GM12873 (cell line): ENCODE measurements around the gene GP1BB.
A peak's percentile ranks its signal among the peaks of the same experiment; 100 is the strongest.

Source experiments
- TF ChIP-seq, protein P1 (sequence below): IDR thresholded peaks from 2 replicates; pipeline ENCODE4 v1.5.1; 2012; ENCODE audit warnings: low read depth, mild to moderate bottlenecking, moderate library complexity, low read length, control low read depth; ENCODE audit not compliant: insufficient read depth; ENCODE audit errors: missing control alignments

The GP1BB gene

DNA sequence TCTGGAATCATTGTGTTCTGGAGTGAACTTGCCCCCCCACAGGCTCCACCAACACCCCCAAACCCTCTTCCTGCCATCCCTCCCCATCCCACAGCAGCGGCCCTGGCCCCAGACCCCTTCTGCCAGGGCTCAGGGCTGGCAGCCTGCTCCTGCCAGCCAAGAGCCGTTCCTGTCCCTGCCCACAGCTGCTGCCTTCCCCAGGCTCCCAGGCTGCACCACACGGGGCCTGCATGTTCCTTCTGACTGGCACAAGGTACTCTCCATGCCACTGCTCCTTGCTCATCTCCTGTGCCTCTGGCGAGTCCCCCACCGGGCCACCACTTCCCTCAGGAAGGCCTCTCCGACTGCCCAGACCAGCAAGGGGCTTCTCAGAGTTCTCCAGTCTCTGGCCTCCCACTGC is 4.9 kb downstream of the GP1BB start:
- TF ChIP-seq, protein P1, sequence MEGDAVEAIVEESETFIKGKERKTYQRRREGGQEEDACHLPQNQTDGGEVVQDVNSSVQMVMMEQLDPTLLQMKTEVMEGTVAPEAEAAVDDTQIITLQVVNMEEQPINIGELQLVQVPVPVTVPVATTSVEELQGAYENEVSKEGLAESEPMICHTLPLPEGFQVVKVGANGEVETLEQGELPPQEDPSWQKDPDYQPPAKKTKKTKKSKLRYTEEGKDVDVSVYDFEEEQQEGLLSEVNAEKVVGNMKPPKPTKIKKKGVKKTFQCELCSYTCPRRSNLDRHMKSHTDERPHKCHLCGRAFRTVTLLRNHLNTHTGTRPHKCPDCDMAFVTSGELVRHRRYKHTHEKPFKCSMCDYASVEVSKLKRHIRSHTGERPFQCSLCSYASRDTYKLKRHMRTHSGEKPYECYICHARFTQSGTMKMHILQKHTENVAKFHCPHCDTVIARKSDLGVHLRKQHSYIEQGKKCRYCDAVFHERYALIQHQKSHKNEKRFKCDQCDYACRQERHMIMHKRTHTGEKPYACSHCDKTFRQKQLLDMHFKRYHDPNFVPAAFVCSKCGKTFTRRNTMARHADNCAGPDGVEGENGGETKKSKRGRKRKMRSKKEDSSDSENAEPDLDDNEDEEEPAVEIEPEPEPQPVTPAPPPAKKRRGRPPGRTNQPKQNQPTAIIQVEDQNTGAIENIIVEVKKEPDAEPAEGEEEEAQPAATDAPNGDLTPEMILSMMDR = no peak

DNA sequence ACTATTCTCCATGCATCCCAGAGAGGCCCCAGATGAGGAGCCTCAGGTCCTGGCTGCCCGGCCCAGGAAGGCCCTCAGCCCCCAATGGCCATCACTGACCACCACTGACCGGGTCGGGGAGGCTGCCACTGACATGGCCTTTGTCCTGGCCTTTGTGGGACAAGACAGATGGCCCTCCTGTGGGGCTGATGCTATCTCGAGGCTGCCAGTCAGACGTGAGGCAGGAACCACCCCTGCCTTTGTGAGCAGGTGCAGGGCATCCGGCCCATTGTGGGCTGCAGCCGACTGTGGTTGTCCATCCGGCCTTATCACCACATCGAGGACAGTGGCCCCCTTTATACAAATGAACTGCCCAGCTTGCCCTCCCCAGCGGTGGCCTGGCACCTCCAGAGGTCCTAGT is 5.5 kb downstream of the GP1BB start:
- TF ChIP-seq, protein P1 = no peak

DNA sequence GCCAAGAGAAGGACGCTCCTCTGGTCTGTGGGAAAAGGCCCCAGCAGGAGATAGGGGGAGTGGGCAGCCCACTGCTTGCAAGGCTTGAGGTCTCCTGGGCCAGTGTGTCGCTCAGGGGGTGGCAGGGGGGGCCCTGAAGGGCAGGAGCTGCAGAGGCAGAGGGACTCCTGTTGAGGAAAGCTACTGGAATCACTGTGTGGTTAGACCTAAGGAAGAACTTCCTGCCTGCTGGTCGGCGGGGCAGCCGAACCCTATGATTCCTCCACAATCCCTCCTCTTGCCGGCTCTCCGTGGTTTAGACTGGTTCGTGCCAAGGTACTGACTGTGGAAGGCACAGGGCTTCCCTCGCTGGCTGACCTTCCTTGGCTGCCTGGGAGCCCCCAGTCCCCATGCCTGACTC is 6.2 kb downstream of the GP1BB start:
- TF ChIP-seq, protein P1 = no peak

DNA sequence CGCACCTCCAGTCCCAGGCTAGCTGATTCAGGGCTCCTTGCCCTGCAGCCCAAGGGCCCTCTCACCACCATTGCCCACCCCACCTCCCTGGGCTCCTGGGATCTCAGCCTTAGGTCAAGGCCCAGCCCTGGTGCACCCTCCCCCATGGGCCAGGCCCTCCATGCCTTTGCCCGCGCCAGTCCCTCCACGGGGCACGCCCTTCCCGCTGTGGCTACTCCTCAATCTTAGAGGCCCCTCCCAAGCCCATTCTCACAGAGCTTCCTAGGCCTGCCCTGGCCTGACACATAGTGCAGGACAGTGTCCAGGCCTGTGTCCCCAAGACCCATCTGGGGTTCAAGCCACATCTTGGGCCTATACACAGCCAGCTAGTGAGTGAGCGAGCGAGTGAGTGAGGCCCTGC is 6.9 kb downstream of the GP1BB start:
- TF ChIP-seq, protein P1 = no peak

DNA sequence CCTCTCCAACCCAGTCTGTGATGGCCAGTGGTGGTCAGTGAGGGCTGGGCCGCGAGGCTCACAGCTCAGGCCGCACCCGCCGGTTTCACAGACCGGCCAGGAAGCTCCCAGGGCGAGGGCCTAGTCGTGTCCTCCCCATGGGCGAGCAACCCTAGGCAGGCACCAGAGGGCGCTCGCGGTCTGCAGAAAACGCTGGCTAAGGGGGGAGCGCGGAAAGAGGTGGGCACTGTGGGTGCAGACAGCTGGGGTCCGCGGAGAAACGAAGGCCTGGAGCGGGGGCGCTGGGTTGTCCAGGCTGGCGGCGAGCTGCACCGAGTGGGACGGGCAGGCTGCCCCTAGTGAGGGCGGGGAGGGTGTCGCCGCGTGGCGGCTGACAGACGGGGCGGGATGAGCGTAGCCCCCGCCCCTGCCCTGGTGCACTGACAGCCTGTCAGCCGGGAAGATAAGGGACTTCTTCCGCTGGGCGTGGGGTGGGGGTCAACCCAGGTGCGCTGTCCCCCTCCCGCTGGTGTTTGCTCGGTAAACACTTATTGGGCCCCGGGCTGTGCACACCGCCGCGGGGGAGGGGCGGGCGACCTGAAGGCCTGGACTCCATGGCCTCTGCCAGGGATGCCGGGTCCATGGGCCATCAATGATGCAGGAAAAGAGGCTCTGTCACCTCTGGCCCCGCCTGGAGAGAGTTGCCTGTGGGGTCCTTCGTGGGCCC is 7.5 kb downstream of the GP1BB start:
- TF ChIP-seq, protein P1 = peak; percentile 91

DNA sequence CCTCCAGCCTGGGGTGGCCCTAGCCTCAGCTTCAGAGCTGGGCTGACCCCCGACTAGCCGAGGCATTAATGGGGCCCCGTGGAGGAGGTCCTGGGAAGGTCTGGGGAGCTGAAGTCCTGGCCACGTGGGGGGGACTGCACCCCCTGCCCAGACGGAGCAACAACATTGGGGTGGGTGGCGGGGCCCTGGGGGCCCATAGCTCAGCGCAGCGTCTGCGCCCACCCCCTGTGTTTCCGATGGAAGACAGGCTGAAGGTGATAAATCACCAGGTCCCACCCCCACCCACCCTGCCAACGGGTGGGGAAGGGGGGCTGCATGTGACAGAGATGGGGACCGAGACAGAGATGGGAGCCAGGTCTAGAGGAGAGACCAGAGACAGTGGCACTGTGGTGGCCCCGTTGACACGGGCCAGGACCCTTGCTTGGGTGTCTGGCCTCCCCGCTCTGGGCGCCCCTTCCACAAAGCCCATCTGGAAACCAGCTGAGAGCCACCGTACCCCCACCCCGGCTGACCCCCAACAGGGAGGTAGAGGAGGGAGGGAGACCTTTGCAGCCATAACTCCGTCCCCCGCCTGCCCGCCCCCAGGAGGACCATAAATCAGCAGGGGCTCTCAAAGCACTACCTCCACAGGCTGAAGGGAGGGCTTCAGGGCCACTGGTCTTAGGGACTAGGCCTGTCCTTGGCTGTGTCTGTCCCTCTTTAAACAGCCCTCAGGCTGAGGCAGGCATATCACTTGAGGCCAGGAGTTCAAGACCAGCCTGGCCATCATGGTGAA is 8.2 kb downstream of the GP1BB start:
- TF ChIP-seq, protein P1 = no peak

DNA sequence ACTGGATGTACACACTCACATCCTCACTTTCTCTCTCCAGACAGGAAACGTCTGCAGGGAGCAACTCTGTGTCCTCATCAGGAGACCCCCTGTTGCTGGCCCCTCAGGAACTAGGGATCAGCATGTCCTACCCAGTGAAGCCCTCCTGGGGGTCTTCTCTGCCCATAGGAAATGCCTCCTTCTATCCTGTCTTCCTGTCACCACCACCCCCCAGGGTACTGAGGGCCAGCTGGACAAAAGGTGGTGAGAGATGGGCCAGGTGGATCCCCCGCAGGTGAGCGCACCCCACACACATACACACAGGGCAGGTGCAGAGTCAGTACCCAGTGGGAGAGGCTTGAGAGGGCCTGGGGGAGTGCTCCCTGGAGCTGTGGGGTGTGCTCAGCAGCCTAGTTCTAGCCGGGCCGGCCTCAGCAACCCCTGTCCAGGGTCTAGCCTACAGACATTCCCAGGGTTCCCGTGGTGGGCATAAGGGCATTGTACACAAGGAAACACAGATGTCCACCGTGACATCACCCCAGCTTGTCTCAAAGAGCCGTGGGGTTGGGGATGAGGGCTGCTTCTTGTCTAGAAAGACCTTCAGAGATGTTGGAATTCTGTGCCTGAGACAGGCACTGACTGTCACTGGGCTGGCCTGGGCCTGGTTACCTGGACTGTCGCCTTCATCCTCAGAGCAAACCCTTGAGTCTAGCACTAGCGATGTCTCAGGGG is 9.2 kb downstream of the GP1BB start:
- TF ChIP-seq, protein P1 = no peak
